GM18517 (cell line): ENCODE measurements around the gene MLC1.

Experiments used
- ATAC-seq: cut with Tn5 transposase; IDR thresholded peaks from one replicate; pipeline ENCODE4 v1.9.1; 2021; ENCODE audit warnings: mild to moderate bottlenecking, moderate library complexity; ENCODE audit not compliant: unreplicated experiment

MLC1 gene

GRCh38 chr22:50078246-50078645 lies 7.0 kb downstream of the MLC1 start:
- no peak for ATAC-seq

- no peak for ATAC-seq
Measured at GRCh38 chr22:50076646-50077535, 8.3 kb downstream of the MLC1 start.

- ATAC-seq, result no peak
Measured at GRCh38 chr22:50074551-50075530, 10.4 kb downstream of the MLC1 start.

GRCh38 chr22:50074056-50074455 lies 11.2 kb downstream of the MLC1 start:
- ATAC-seq, result no peak

GRCh38 chr22:50072714-50073538 lies 12.3 kb downstream of the MLC1 start:
- ATAC-seq, result no peak

- ATAC-seq, result no peak
Measured at GRCh38 chr22:50072167-50072555, 13.1 kb downstream of the MLC1 start.

GRCh38 chr22:50071432-50072166 lies 13.6 kb downstream of the MLC1 start:
- ATAC-seq, result no peak

GRCh38 chr22:50070366-50070765 lies 14.9 kb downstream of the MLC1 start:
- no peak for ATAC-seq

GRCh38 chr22:50068096-50068495 lies 17.1 kb downstream of the MLC1 start:
- no peak for ATAC-seq

GRCh38 chr22:50067244-50067643 lies 18.0 kb downstream of the MLC1 start:
- ATAC-seq, result no peak

GRCh38 chr22:50064453-50064852 lies 20.8 kb downstream of the MLC1 start:
- no peak for ATAC-seq

- no peak for ATAC-seq
Measured at GRCh38 chr22:50063589-50064393, 21.4 kb downstream of the MLC1 start.

- ATAC-seq, result no peak
Measured at GRCh38 chr22:50062509-50063135, 22.6 kb downstream of the MLC1 start.

- no peak for ATAC-seq
Measured at GRCh38 chr22:50061824-50062355, 23.3 kb downstream of the MLC1 start.

GRCh38 chr22:50061141-50061823 lies 23.9 kb downstream of the MLC1 start:
- no peak for ATAC-seq

- no peak for ATAC-seq
Measured at GRCh38 chr22:50060441-50061140, 24.6 kb downstream of the MLC1 start.

GRCh38 chr22:50059881-50060262 lies 25.4 kb downstream of the MLC1 start:
- no peak for ATAC-seq
